SU-DHL-6 (cell line): Measurements from ENCODE around the gene NCOA4.

Experiments
- H2AFZ ChIP-seq: fragments of 200-600 bp; sonication (generic); 2 replicates; pipeline ENCODE4 v1.6.1; 2014; ENCODE audit warnings: low read depth, mild to moderate bottlenecking, moderate library complexity, mixed read lengths, antibody characterized with exemption, low read length; ENCODE audit not compliant: severe bottlenecking
- H3F3A ChIP-seq: fragments of 200-600 bp; shearing (Covaris generic); 2 replicates; pipeline ENCODE4 v1.6.0; 2016; ENCODE audit warnings: antibody characterized with exemption, mild to moderate bottlenecking; ENCODE audit not compliant: insufficient read depth
- H3K27ac ChIP-seq: fragments of 200-600 bp; sonication (generic); 2 replicates; pipeline ENCODE4 v1.5.1; 2016; ENCODE audit warnings: low read depth, mild to moderate bottlenecking, low read length, moderate library complexity, mixed read lengths
- H3K27me3 ChIP-seq: fragments of 200-600 bp; sonication (generic), shearing (Covaris generic); 2 replicates; pipeline ENCODE4 v1.6.0; 2014; ENCODE audit warnings: mild to moderate bottlenecking, low read length
- H3K36me3 ChIP-seq: fragments of 200-600 bp; sonication (generic); 2 replicates; pipeline ENCODE4 v1.6.1; 2014; ENCODE audit warnings: mild to moderate bottlenecking, low read length, mixed read lengths
- H3K4me2 ChIP-seq: fragments of 300-600, 200-600 bp; shearing (Covaris generic), sonication (generic); 2 replicates; pipeline ENCODE4 v1.6.0; 2014; ENCODE audit warnings: low read length, low read depth, mild to moderate bottlenecking; ENCODE audit not compliant: poor library complexity, severe bottlenecking
- H3K4me3 ChIP-seq: fragments of 200-600 bp; sonication (generic); 2 replicates; pipeline ENCODE4 v1.5.1; 2014; ENCODE audit warnings: antibody characterized with exemption, low read length, mild to moderate bottlenecking, mixed read lengths; ENCODE audit not compliant: insufficient read depth, poor library complexity, severe bottlenecking
- H3K79me2 ChIP-seq: fragments of 200-600 bp; sonication (generic); 2 replicates; pipeline ENCODE4 v1.6.1; 2014; ENCODE audit warnings: mild to moderate bottlenecking, low read length, moderate library complexity; ENCODE audit not compliant: insufficient read depth
- H3K9ac ChIP-seq: fragments of 200-600 bp; sonication (generic); 2 replicates; pipeline ENCODE4 v1.7.0; 2014; ENCODE audit warnings: mild to moderate bottlenecking, low read length
- H3K9me2 ChIP-seq: fragments of 200-600 bp; sonication (generic); replicated peaks from 2 replicates; pipeline ENCODE4 v1.6.1; 2014; ENCODE audit warnings: low read length; ENCODE audit not compliant: insufficient read depth
- H3K9me3 ChIP-seq: fragments of 200-600 bp; sonication (generic); 2 replicates; pipeline ENCODE4 v1.6.1; 2014; ENCODE audit warnings: low read length, mixed read lengths; ENCODE audit not compliant: insufficient read depth
- H4K20me1 ChIP-seq: fragments of 200-600 bp; sonication (generic); 2 replicates; pipeline ENCODE4 v1.6.1; 2014; ENCODE audit warnings: low read depth, mild to moderate bottlenecking, antibody characterized with exemption, low read length, moderate library complexity, mixed read lengths
- CTCF ChIP-seq: fragments of 200-600 bp; sonication (generic); IDR thresholded peaks from one replicate; pipeline ENCODE4 v1.5.1; 2017; ENCODE audit warnings: antibody characterized with exemption, mild to moderate bottlenecking, low read length, moderate library complexity; ENCODE audit not compliant: insufficient read depth, poor library complexity, severe bottlenecking
- EZH2phosphoT487 ChIP-seq: fragments of 200-600 bp; sonication (generic), shearing (Covaris generic); conservative IDR thresholded peaks from 2 replicates; pipeline ENCODE4 v1.6.1; 2018; ENCODE audit warnings: mild to moderate bottlenecking, antibody characterized with exemption, low read length, moderate library complexity, mixed read lengths

The NCOA4 gene

GRCh38 chr10:46014206-46014605, 16.2 kb downstream of the NCOA4 start:
- Histone ChIP-seq H3K9ac (no peak overlapping the region), H2AFZ (no peak overlapping the region), H3F3A (peaks cover 5% of the 10 kb centered on the region; the same call in 1 of the 2 replicates), H4K20me1 (no peaks in the 10 kb centered on the region; the same call in 1 of the 2 replicates), H3K9me3 (no peaks in the 10 kb centered on the region), H3K79me2 (peaks cover 40% of the 10 kb centered on the region), H3K36me3 (peaks cover 38% of the 10 kb centered on the region), H3K4me3 (no peak overlapping the region), H3K9me2 (no peaks in the 10 kb centered on the region), H3K4me2 (no peak overlapping the region), H3K27ac (no peak overlapping the region), H3K27me3 (no peaks in the 10 kb centered on the region)
- TF ChIP-seq CTCF: no peak
- TF ChIP-seq EZH2phosphoT487: no peak

- Histone ChIP-seq H3K79me2 (peaks cover 25% of the 10 kb centered on the region), H3K36me3 (peaks cover 44% of the 10 kb centered on the region), H3K9me3 (no peaks in the 10 kb centered on the region), H2AFZ (no peak overlapping the region), H3K9ac (no peak overlapping the region), H4K20me1 (no peaks in the 10 kb centered on the region; the same call in 1 of the 2 replicates), H3K27ac (no peak overlapping the region), H3F3A (peaks cover 8% of the 10 kb centered on the region; the same call in 1 of the 2 replicates), H3K27me3 (no peaks in the 10 kb centered on the region), H3K9me2 (no peaks in the 10 kb centered on the region), H3K4me3 (no peak overlapping the region), H3K4me2 (no peak overlapping the region)
- TF ChIP-seq CTCF (no peak), EZH2phosphoT487 (no peak)
These were observed 17.7 kb downstream of the NCOA4 start for GRCh38 chr10:46012746-46013145.

- H3K9me3 ChIP-seq: no peaks in the 10 kb centered on the region
- H4K20me1 ChIP-seq: no peaks in the 10 kb centered on the region
- no peak overlapping the region for H3K9ac ChIP-seq
- H3K27ac ChIP-seq: no peak overlapping the region
- H3K4me2 ChIP-seq: no peak overlapping the region
- peaks cover 39% of the 10 kb centered on the region for H3K36me3 ChIP-seq
- no peaks in the 10 kb centered on the region for H3K79me2 ChIP-seq
- H3K4me3 ChIP-seq: no peak overlapping the region
- H3K9me2 ChIP-seq: no peaks in the 10 kb centered on the region
- no peak overlapping the region for H2AFZ ChIP-seq
- peaks cover 29% of the 10 kb centered on the region; the same call in 1 of the 2 replicates for H3F3A ChIP-seq
- TF ChIP-seq EZH2phosphoT487 (no peak), CTCF (no peak)
- no peaks in the 10 kb centered on the region for H3K27me3 ChIP-seq
These were observed 24.2 kb downstream of the NCOA4 start for GRCh38 chr10:46006219-46006618.

- Histone ChIP-seq H4K20me1 (no peaks in the 10 kb centered on the region), H3K27ac (no peak overlapping the region), H3K9ac (no peak overlapping the region), H3K4me2 (no peak overlapping the region), H3F3A (peaks cover 34% of the 10 kb centered on the region; the same call in 1 of the 2 replicates), H3K9me3 (no peaks in the 10 kb centered on the region), H3K9me2 (no peaks in the 10 kb centered on the region), H3K4me3 (no peak overlapping the region), H3K79me2 (no peaks in the 10 kb centered on the region), H3K36me3 (peaks cover 39% of the 10 kb centered on the region), H2AFZ (no peak overlapping the region), H3K27me3 (no peaks in the 10 kb centered on the region)
- TF ChIP-seq CTCF: no peak
- TF ChIP-seq EZH2phosphoT487: no peak
These were observed 25.0 kb downstream of the NCOA4 start for GRCh38 chr10:46005383-46005782.
